Measurements from ENCODE around the gene FOXP1. TPM values are rescaled to one million over a fixed set of nuclear protein-coding genes. Genes with fewer than 3 reads are reported as not detected.

Gene FOXP1
- total and polyA plus RNA-seq, 2 of the 13 experiments (the other 11 are each of a cell fraction or from before 2014, with no cell fraction given) = 40.4 to 59.0 TPM

GRCh38 chr3:71582612-71583565 lies 639 bp downstream of the FOXP1 start (continued):
- TF ChIP-seq ARID3A (IDR thresholded peaks at IDR 0.05; ENCODE audit: low read depth, low read length) (no peak), DPF2 (CRISPR knock-in tag; IDR thresholded peaks at IDR 0.05; ENCODE audit: borderline replicate concordance, low read depth) (no peak), ZNF549 (CRISPR knock-in tag; IDR thresholded peaks at IDR 0.05) (no peak), NFKBIZ (CRISPR knock-in tag; IDR thresholded peaks at IDR 0.05) (no peak), SMARCE1 (IDR thresholded peaks at IDR 0.05; ENCODE audit: borderline replicate concordance) (no peak), ZNF280B (CRISPR knock-in tag; IDR thresholded peaks at IDR 0.05; ENCODE audit: borderline replicate concordance) (no peak; the same call in 1 of the 2 replicates), ZNF780A (CRISPR knock-in tag; IDR thresholded peaks at IDR 0.05) (no peak), TEAD3 (CRISPR knock-in tag; optimal IDR thresholded peaks at IDR 0.05; ENCODE audit: borderline replicate concordance) (no peak), RARA (CRISPR knock-in tag; IDR thresholded peaks at IDR 0.05) (peak; percentile 7), SOX13 (IDR thresholded peaks at IDR 0.05) (no peak), SOX13 (CRISPR knock-in tag; conservative IDR thresholded peaks at IDR 0.05 in 1 of 2, IDR thresholded peaks at IDR 0.05 in 1 of 2) (peak in 1 of 2 experiments; percentile 18; a peak in 1 of 4 replicates), ZBTB38 (CRISPR knock-in tag; IDR thresholded peaks at IDR 0.05) (no peak), YY1 (IDR thresholded peaks at IDR 0.05; ENCODE audit: insufficient read depth, insufficient replicate concordance, low read depth, low read length) (no peak), GABPB1 (CRISPR knock-in tag; IDR thresholded peaks at IDR 0.05) (peak; percentile 56), PLRG1 (conservative IDR thresholded peaks at IDR 0.05) (no peak), RFXAP (CRISPR knock-in tag; IDR thresholded peaks at IDR 0.05; ENCODE audit: borderline replicate concordance) (0 out of 2 replicates have a peak, but pooled peaks have one; percentile 24), ZNF501 (CRISPR knock-in tag; IDR thresholded peaks at IDR 0.05) (0 out of 2 replicates have a peak, but pooled peaks have one; percentile 18), ZNF30 (CRISPR knock-in tag; IDR thresholded peaks at IDR 0.05) (no peak), MAZ (IDR thresholded peaks at IDR 0.05; ENCODE audit: borderline replicate concordance, low read depth, low read length) (peak; percentile 67; the same call in 1 of the 2 replicates), MAZ (CRISPR knock-in tag; IDR thresholded peaks at IDR 0.05; ENCODE audit: low read depth) (no peak; the same call in none of the 2 replicates)
- TF ChIP-seq, protein P1, sequence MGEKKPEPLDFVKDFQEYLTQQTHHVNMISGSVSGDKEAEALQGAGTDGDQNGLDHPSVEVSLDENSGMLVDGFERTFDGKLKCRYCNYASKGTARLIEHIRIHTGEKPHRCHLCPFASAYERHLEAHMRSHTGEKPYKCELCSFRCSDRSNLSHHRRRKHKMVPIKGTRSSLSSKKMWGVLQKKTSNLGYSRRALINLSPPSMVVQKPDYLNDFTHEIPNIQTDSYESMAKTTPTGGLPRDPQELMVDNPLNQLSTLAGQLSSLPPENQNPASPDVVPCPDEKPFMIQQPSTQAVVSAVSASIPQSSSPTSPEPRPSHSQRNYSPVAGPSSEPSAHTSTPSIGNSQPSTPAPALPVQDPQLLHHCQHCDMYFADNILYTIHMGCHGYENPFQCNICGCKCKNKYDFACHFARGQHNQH (CRISPR knock-in tag; IDR thresholded peaks at IDR 0.05) = peak; percentile 50; the same call in 1 of the 2 replicates
- TF ChIP-seq, protein P2, sequence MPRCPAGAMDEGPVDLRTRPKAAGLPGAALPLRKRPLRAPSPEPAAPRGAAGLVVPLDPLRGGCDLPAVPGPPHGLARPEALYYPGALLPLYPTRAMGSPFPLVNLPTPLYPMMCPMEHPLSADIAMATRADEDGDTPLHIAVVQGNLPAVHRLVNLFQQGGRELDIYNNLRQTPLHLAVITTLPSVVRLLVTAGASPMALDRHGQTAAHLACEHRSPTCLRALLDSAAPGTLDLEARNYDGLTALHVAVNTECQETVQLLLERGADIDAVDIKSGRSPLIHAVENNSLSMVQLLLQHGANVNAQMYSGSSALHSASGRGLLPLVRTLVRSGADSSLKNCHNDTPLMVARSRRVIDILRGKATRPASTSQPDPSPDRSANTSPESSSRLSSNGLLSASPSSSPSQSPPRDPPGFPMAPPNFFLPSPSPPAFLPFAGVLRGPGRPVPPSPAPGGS (CRISPR knock-in tag; IDR thresholded peaks at IDR 0.05) = no peak; the same call in 1 of the 2 replicates
- TF ChIP-seq, protein P3, sequence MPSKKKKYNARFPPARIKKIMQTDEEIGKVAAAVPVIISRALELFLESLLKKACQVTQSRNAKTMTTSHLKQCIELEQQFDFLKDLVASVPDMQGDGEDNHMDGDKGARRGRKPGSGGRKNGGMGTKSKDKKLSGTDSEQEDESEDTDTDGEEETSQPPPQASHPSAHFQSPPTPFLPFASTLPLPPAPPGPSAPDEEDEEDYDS (CRISPR knock-in tag; IDR thresholded peaks at IDR 0.05) = 0 out of 2 replicates have a peak, but pooled peaks have one; percentile 14
